HepG2 (cell line): ENCODE measurements around the gene STK32B. TPM values are rescaled to one million over a fixed set of nuclear protein-coding genes. Genes with fewer than 3 reads are reported as not detected.

Experiments
- ATAC-seq: fragments of 200-7000 bp; cut with Tn5 transposase; 3 replicates; pipeline ENCODE4 v1.9.1; 2020; ENCODE audit warnings: mild to moderate bottlenecking, moderate library complexity
- BruUV-seq: library from RNA; stranded (reverse); fragments of 400-500 nt; replicated peaks from 2 replicates; lab custom pipeline; 2021; lab: Mats Ljungman, UMichigan
- CTCF ChIA-PET: fragments of 300-600 bp; formaldehyde crosslinking; extraction: SDS; loops from one replicate; lab custom pipeline; 2021; ENCODE audit warnings: low total read pairs, inconsistent platforms, low intra/inter-chr PET ratio; lab: Yijun Ruan, JAX
- POLR2A ChIA-PET: fragments of 350-600 bp; sonication (Branson Sonifier 250); formaldehyde crosslinking; loops from one replicate; lab custom pipeline; 2020; ENCODE audit warnings: antibody characterized with exemption, inconsistent platforms; lab: Yijun Ruan, JAX
- DNase-seq: peaks from one replicate; pipeline ENCODE4 v3.0.0-alpha.2; 2015; ENCODE audit warnings: low spot score
- FAIRE-seq: peaks from 3 replicates; lab custom pipeline; 2011; peaks lifted over from hg19 to GRCh38; lab: Jason Lieb, UNC
- H2AFZ ChIP-seq: one replicate; pipeline ENCODE4 v1.6.1; 2011; ENCODE audit warnings: low read length, inconsistent platforms
- H3K27ac ChIP-seq: fragments of 300-600 bp; 3 replicates; pipeline ENCODE4 v1.8.0; 2011; ENCODE audit warnings: mixed run types, mild to moderate bottlenecking, mixed read lengths, low read length, inconsistent platforms; ENCODE audit not compliant: insufficient read depth; ENCODE audit errors: extremely low read length
- H3K27me3 ChIP-seq, 2 experiments: fragments of 200-600 bp in 1 of 2; 2 replicates in 1 of 2; 3 replicates in 1 of 2; pipeline versions ENCODE4 v1.6.0 to v1.8.0; 2011; ENCODE audit warnings: low read length in 2 of 2, mild to moderate bottlenecking in 2 of 2, moderate library complexity in 2 of 2, inconsistent platforms in 1 of 2; ENCODE audit not compliant: insufficient read depth in 2 of 2, control insufficient read depth in 1 of 2
- H3K36me3 ChIP-seq, 2 experiments: fragments of 200-600 bp in 1 of 2; replicated peaks in 1 of 2; 2 replicates in 1 of 2; 3 replicates in 1 of 2; pipeline versions ENCODE4 v1.5.1 to v1.8.0; 2011; ENCODE audit warnings: low read length in 2 of 2, inconsistent platforms in 1 of 2; ENCODE audit not compliant: insufficient read depth in 2 of 2, control insufficient read depth in 1 of 2
- H3K4me1 ChIP-seq: 2 replicates; pipeline ENCODE4 v1.5.1; 2012; ENCODE audit warnings: low read length, inconsistent platforms; ENCODE audit not compliant: insufficient read depth
- H3K4me2 ChIP-seq: 2 replicates; pipeline ENCODE4 v1.6.0; 2011; ENCODE audit warnings: low read depth, low read length, inconsistent platforms
- H3K4me3 ChIP-seq, 3 experiments: fragments of 200-600 bp in 1 of 3; sonication (generic), shearing (Covaris generic) in 1 of 3; replicated peaks in 1 of 3; 2 replicates each; pipeline ENCODE4 v1.5.1; 2011 to 2016; ENCODE audit warnings: low read length in 3 of 3, inconsistent platforms in 2 of 3, low read depth in 2 of 3, mild to moderate bottlenecking in 2 of 3, control low read depth in 1 of 3, mixed read lengths in 1 of 3; ENCODE audit not compliant: insufficient read depth in 1 of 3
- H3K79me2 ChIP-seq: one replicate; pipeline ENCODE4 v1.6.1; 2011; ENCODE audit warnings: low read length, inconsistent platforms; ENCODE audit not compliant: insufficient read depth
- H3K9ac ChIP-seq: 2 replicates; pipeline ENCODE4 v1.6.0; 2011; ENCODE audit warnings: mild to moderate bottlenecking, low read depth, low read length, inconsistent platforms; ENCODE audit not compliant: insufficient read depth
- H3K9me3 ChIP-seq: 2 replicates; pipeline ENCODE4 v1.5.1; 2012; ENCODE audit warnings: mild to moderate bottlenecking, low read length
- H4K20me1 ChIP-seq: 2 replicates; pipeline ENCODE4 v1.6.0; 2011; ENCODE audit warnings: inconsistent platforms, mild to moderate bottlenecking, low read length, moderate library complexity; ENCODE audit not compliant: insufficient read depth
- RXRA ChIP-seq: sonication (generic); formaldehyde crosslinking; IDR thresholded peaks from 2 replicates; pipeline ENCODE4 v1.5.1; 2020; ENCODE audit warnings: missing genetic modification reagents
- SMAD9 ChIP-seq: sonication (generic); formaldehyde crosslinking; IDR thresholded peaks from 2 replicates; pipeline ENCODE4 v1.5.1; 2020; ENCODE audit warnings: mild to moderate bottlenecking, missing genetic modification reagents
- TAF15 ChIP-seq: fragments of 200-400 bp; formaldehyde crosslinking; IDR thresholded peaks from one replicate; pipeline ENCODE4 v1.6.1; 2018; ENCODE audit warnings: mild to moderate bottlenecking, low read depth, low read length; ENCODE audit not compliant: poor library complexity, severe bottlenecking
- ZC3H4 ChIP-seq: sonication (generic); formaldehyde crosslinking; IDR thresholded peaks from 2 replicates; pipeline ENCODE4 v1.4.0; 2020; ENCODE audit warnings: missing genetic modification reagents, borderline replicate concordance
- ZKSCAN8 ChIP-seq: IDR thresholded peaks from 2 replicates; pipeline ENCODE4 v1.6.1; 2016; ENCODE audit warnings: borderline replicate concordance, missing genetic modification reagents, missing compliant biosample characterization
- ZNF451 ChIP-seq: sonication (generic); formaldehyde crosslinking; IDR thresholded peaks from 2 replicates; pipeline ENCODE4 v1.5.0; 2020; ENCODE audit warnings: mild to moderate bottlenecking, missing genetic modification reagents
- in situ Hi-C: cut with HindIII; loops from 2 replicates; pipeline ENCODE4 v1.10.0; 2017; ENCODE audit warnings: low pct_unique_long_range_greater_than_20kb; ENCODE audit not compliant: extremely low pct_ligation_motif_present
- intact Hi-C: fragments of 100-400 bp; cut with micrococcal nuclease; formaldehyde crosslinking; loops from one replicate; pipeline ENCODE4 v1.10.0; 2022; ENCODE audit not compliant: unreplicated experiment
- polyA plus RNA-seq, 8 experiments: library from polyadenylated mRNA; depleted of rRNA in 3 of 8; stranded (reverse) in 7 of 8; unstranded in 1 of 8; fragments of >200 nt; fragmentation: Illumina TruSeq in 4 of 8; extraction: Trizol in 4 of 8; gene quantifications; 2 replicates each; pipeline versions ENCODE4 v1.2.1 to v1.2.3, GENCODE V29; 2011 to 2016; ENCODE audit warnings: low read depth in 4 of 8, missing spikeins in 1 of 8, mixed read lengths in 1 of 8; ENCODE audit not compliant: insufficient read depth in 1 of 8
- total RNA-seq, 5 experiments: library from RNA; depleted of rRNA; stranded (reverse); fragments of >200 nt; fragmentation: Illumina TruSeq; extraction: Trizol; gene quantifications; 2 replicates each; pipeline ENCODE4 v1.2.3, GENCODE V29; 2016; ENCODE audit warnings: low read depth in 1 of 5
- TF ChIP-seq, protein P1 (sequence below): sonication (generic); formaldehyde crosslinking; IDR thresholded peaks from 2 replicates; pipeline ENCODE4 v1.8.1; 2022; ENCODE audit warnings: mild to moderate bottlenecking, missing genetic modification reagents
- TF ChIP-seq, protein P2 (sequence below): sonication (generic); formaldehyde crosslinking; IDR thresholded peaks from 2 replicates; pipeline ENCODE4 v1.4.0; 2020; ENCODE audit warnings: missing genetic modification reagents
- TF ChIP-seq, protein P3 (sequence below): sonication (generic); formaldehyde crosslinking; IDR thresholded peaks from 2 replicates; pipeline ENCODE4 v1.9.0; 2021; ENCODE audit warnings: missing genetic modification reagents, borderline replicate concordance
- TF ChIP-seq, protein P4 (sequence below): sonication (generic); formaldehyde crosslinking; IDR thresholded peaks from 2 replicates; pipeline ENCODE4 v1.4.0; 2020; ENCODE audit warnings: missing genetic modification reagents, low read depth, mild to moderate bottlenecking, borderline replicate concordance
- TF ChIP-seq, protein P5 (sequence below): sonication (generic); formaldehyde crosslinking; IDR thresholded peaks from 2 replicates; pipeline ENCODE4 v1.4.0; 2020; ENCODE audit warnings: mild to moderate bottlenecking, low read depth, missing genetic modification reagents
- TF ChIP-seq, protein P6 (sequence below): sonication (generic); formaldehyde crosslinking; IDR thresholded peaks from 2 replicates; pipeline ENCODE4 v1.4.0; 2020; ENCODE audit warnings: missing genetic modification reagents; ENCODE audit errors: not compliant biosample characterization
- TF ChIP-seq, protein P7 (sequence below): sonication (generic); formaldehyde crosslinking; IDR thresholded peaks from 2 replicates; pipeline ENCODE4 v1.5.0; 2020; ENCODE audit warnings: missing genetic modification reagents, mild to moderate bottlenecking, borderline replicate concordance

The STK32B gene
- total and polyA plus RNA-seq, 2 of the 13 experiments (the other 11 are each of a cell fraction or from before 2014, with no cell fraction given): not detected

DNA sequence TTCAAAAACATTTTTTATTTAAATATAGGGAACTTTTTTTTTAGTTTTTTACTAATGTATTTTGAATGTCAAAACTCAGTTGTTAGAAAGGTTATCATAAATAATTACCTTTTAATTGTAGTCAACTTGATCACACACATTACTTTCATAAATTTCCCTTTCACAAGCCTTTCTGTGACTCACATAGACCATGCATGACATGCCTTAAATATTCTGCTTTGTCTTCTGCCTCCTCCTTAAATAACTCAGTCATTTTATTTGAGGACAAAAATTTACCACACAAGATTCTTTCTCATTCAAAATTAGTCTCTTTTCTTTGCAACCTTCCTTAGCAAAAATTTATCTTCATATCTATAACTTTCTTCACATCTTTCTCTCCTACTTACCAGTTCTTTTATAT, 437.1 kb downstream of the STK32B start:
- Histone ChIP-seq H4K20me1 (no peaks in the 10 kb centered on the region), H3K4me2 (no peak overlapping the region), H2AFZ (no peak overlapping the region), H3K36me3 (no peaks in the 10 kb centered on the region), H3K79me2 (no peaks in the 10 kb centered on the region), H3K9ac (no peak overlapping the region), H3K4me3 (no peak overlapping the region), H3K4me1 (no peaks in the 10 kb centered on the region), H3K27me3 (no peaks in the 10 kb centered on the region), H3K27ac (no peak overlapping the region), H3K9me3 (peaks cover 12% of the 10 kb centered on the region; the same call in 1 of the 2 replicates)
- intact Hi-C loops: no loop called here
- POLR2A ChIA-PET: no interaction called here
- DNase-seq: no peak
- ATAC-seq: no peak
- FAIRE-seq: no peak
- in situ Hi-C loops: no loop called here
- CTCF ChIA-PET: no interaction called here
- BruUV-seq: no TSS peak
- TF ChIP-seq SMAD9 (CRISPR knock-in tag): no peak
- TF ChIP-seq ZKSCAN8 (CRISPR knock-in tag): no peak
- TF ChIP-seq, protein P1, sequence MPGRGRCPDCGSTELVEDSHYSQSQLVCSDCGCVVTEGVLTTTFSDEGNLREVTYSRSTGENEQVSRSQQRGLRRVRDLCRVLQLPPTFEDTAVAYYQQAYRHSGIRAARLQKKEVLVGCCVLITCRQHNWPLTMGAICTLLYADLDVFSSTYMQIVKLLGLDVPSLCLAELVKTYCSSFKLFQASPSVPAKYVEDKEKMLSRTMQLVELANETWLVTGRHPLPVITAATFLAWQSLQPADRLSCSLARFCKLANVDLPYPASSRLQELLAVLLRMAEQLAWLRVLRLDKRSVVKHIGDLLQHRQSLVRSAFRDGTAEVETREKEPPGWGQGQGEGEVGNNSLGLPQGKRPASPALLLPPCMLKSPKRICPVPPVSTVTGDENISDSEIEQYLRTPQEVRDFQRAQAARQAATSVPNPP: no peak
- no peak for TF ChIP-seq TAF15
- TF ChIP-seq, protein P2, sequence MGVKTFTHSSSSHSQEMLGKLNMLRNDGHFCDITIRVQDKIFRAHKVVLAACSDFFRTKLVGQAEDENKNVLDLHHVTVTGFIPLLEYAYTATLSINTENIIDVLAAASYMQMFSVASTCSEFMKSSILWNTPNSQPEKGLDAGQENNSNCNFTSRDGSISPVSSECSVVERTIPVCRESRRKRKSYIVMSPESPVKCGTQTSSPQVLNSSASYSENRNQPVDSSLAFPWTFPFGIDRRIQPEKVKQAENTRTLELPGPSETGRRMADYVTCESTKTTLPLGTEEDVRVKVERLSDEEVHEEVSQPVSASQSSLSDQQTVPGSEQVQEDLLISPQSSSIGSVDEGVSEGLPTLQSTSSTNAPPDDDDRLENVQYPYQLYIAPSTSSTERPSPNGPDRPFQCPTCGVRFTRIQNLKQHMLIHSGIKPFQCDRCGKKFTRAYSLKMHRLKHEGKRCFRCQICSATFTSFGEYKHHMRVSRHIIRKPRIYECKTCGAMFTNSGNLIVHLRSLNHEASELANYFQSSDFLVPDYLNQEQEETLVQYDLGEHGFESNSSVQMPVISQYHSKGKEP (CRISPR knock-in tag): no peak
- TF ChIP-seq, protein P3, sequence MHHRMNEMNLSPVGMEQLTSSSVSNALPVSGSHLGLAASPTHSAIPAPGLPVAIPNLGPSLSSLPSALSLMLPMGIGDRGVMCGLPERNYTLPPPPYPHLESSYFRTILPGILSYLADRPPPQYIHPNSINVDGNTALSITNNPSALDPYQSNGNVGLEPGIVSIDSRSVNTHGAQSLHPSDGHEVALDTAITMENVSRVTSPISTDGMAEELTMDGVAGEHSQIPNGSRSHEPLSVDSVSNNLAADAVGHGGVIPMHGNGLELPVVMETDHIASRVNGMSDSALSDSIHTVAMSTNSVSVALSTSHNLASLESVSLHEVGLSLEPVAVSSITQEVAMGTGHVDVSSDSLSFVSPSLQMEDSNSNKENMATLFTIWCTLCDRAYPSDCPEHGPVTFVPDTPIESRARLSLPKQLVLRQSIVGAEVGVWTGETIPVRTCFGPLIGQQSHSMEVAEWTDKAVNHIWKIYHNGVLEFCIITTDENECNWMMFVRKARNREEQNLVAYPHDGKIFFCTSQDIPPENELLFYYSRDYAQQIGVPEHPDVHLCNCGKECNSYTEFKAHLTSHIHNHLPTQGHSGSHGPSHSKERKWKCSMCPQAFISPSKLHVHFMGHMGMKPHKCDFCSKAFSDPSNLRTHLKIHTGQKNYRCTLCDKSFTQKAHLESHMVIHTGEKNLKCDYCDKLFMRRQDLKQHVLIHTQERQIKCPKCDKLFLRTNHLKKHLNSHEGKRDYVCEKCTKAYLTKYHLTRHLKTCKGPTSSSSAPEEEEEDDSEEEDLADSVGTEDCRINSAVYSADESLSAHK (CRISPR knock-in tag): no peak
- TF ChIP-seq ZNF451 (CRISPR knock-in tag): no peak
- TF ChIP-seq, protein P4, sequence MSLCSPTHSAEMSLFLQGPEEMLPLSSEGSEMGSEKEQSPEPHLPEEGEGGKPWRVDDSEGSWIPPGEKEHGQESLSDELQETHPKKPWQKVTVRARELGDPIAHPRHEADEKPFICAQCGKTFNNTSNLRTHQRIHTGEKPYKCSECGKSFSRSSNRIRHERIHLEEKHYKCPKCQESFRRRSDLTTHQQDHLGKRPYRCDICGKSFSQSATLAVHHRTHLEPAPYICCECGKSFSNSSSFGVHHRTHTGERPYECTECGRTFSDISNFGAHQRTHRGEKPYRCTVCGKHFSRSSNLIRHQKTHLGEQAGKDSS (CRISPR knock-in tag): no peak
- TF ChIP-seq, protein P5, sequence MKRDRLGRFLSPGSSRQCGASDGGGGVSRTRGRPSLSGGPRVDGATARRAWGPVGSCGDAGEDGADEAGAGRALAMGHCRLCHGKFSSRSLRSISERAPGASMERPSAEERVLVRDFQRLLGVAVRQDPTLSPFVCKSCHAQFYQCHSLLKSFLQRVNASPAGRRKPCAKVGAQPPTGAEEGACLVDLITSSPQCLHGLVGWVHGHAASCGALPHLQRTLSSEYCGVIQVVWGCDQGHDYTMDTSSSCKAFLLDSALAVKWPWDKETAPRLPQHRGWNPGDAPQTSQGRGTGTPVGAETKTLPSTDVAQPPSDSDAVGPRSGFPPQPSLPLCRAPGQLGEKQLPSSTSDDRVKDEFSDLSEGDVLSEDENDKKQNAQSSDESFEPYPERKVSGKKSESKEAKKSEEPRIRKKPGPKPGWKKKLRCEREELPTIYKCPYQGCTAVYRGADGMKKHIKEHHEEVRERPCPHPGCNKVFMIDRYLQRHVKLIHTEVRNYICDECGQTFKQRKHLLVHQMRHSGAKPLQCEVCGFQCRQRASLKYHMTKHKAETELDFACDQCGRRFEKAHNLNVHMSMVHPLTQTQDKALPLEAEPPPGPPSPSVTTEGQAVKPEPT (CRISPR knock-in tag): no peak
- TF ChIP-seq, protein P6, sequence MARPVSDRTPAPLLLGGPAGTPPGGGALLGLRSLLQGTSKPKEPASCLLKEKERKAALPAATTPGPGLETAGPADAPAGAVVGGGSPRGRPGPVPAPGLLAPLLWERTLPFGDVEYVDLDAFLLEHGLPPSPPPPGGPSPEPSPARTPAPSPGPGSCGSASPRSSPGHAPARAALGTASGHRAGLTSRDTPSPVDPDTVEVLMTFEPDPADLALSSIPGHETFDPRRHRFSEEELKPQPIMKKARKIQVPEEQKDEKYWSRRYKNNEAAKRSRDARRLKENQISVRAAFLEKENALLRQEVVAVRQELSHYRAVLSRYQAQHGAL (CRISPR knock-in tag): no peak
- no peak for TF ChIP-seq RXRA (CRISPR knock-in tag)
- no peak for TF ChIP-seq ZC3H4 (CRISPR knock-in tag)
- TF ChIP-seq, protein P7, sequence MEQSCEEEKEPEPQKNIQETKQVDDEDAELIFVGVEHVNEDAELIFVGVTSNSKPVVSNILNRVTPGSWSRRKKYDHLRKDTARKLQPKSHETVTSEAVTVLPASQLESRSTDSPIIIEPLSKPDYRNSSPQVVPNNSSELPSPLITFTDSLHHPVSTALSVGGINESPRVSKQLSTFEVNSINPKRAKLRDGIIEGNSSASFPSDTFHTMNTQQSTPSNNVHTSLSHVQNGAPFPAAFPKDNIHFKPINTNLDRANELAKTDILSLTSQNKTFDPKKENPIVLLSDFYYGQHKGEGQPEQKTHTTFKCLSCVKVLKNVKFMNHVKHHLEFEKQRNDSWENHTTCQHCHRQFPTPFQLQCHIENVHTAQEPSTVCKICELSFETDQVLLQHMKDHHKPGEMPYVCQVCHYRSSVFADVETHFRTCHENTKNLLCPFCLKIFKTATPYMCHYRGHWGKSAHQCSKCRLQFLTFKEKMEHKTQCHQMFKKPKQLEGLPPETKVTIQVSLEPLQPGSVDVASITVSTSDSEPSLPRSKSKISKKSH (CRISPR knock-in tag): no peak
